Measurements from ENCODE around the gene TUBA1B. TPM values are rescaled to one million over a fixed set of nuclear protein-coding genes. Genes with fewer than 3 reads are reported as not detected.

Gene TUBA1B
- total and polyA plus RNA-seq, 2 of the 13 experiments (the other 11 are each of a cell fraction or from before 2014, with no cell fraction given): 1,275 to 1,353 TPM

GRCh38 chr12:49130151-49131050 is 794 bp downstream of the TUBA1B start (continued):
- peak; percentile 52; the same call in 1 of the 2 replicates for TF ChIP-seq ZNF770 (CRISPR knock-in tag; IDR thresholded peaks at IDR 0.05)
- TF ChIP-seq ZNF614 (CRISPR knock-in tag; IDR thresholded peaks at IDR 0.05; ENCODE audit: borderline replicate concordance): peak; percentile 41; the same call in 1 of the 2 replicates
- no peak for TF ChIP-seq RFX1 (IDR thresholded peaks at IDR 0.05)
- TF ChIP-seq YY1 (IDR thresholded peaks at IDR 0.05; ENCODE audit: insufficient read depth, insufficient replicate concordance, low read depth, low read length): peak; percentile 75
- TF ChIP-seq TFDP2 (CRISPR knock-in tag; IDR thresholded peaks at IDR 0.05): peak; percentile 99
- no peak for TF ChIP-seq ZNF382 (CRISPR knock-in tag; IDR thresholded peaks at IDR 0.05; ENCODE audit: borderline replicate concordance)
- peak; percentile 74; the same call in 1 of the 2 replicates for TF ChIP-seq CCDC6 (CRISPR knock-in tag; IDR thresholded peaks at IDR 0.05)
- peak; percentile 95 for TF ChIP-seq ZFYVE20 (CRISPR knock-in tag; IDR thresholded peaks at IDR 0.05; ENCODE audit: borderline replicate concordance, low read depth)
- peak; percentile 11 to 89; a peak in 3 of 4 replicates for TF ChIP-seq KLF16 (CRISPR knock-in tag; IDR thresholded peaks at IDR 0.05)
- no peak for TF ChIP-seq KLF13 (CRISPR knock-in tag; IDR thresholded peaks at IDR 0.05)
- no peak; the same call in 1 of the 2 replicates for TF ChIP-seq ZNF747 (CRISPR knock-in tag; IDR thresholded peaks at IDR 0.05; ENCODE audit: borderline replicate concordance)
- TF ChIP-seq RCOR2 (CRISPR knock-in tag; IDR thresholded peaks at IDR 0.05): 0 out of 2 replicates have a peak, but pooled peaks have one; percentile 8
- peak; percentile 45; the same call in 1 of the 2 replicates for TF ChIP-seq RARA (CRISPR knock-in tag; IDR thresholded peaks at IDR 0.05)
- peak; percentile 86; the same call in 1 of the 2 replicates for TF ChIP-seq IRF9 (CRISPR knock-in tag; IDR thresholded peaks at IDR 0.05; ENCODE audit: borderline replicate concordance)
- TF ChIP-seq POLR2A (IDR thresholded peaks at IDR 0.05; ENCODE audit: insufficient read depth in 1 of 2, low read depth in 2 of 2, low read length in 2 of 2): peak; percentile 13 to 76; a peak in 3 of 4 replicates
- TF ChIP-seq KMT2B (CRISPR knock-in tag; IDR thresholded peaks at IDR 0.05): no peak
- TF ChIP-seq CEBPG (CRISPR knock-in tag; IDR thresholded peaks at IDR 0.05): peak; percentile 54
- TF ChIP-seq ERF (CRISPR knock-in tag; IDR thresholded peaks at IDR 0.05): no peak; the same call in 1 of the 2 replicates
- TF ChIP-seq RFX5 (IDR thresholded peaks at IDR 0.05; ENCODE audit: low read depth, low read length): 0 out of 2 replicates have a peak, but pooled peaks have one; percentile 29
- TF ChIP-seq ZNF746 (CRISPR knock-in tag; IDR thresholded peaks at IDR 0.05): peak; percentile 60; the same call in 1 of the 2 replicates
- peak; percentile 62; the same call in 1 of the 2 replicates for TF ChIP-seq CSRNP2 (CRISPR knock-in tag; conservative IDR thresholded peaks at IDR 0.05; ENCODE audit: low read depth)
- TF ChIP-seq EZH2 (conservative IDR thresholded peaks at IDR 0.05; ENCODE audit: low read depth, low read length): no peak
- peak; percentile 86; the same call in 1 of the 2 replicates for TF ChIP-seq ZNF230 (CRISPR knock-in tag; IDR thresholded peaks at IDR 0.05)
